ENCODE results near the gene RALGPS2. TPM values are rescaled to one million over a fixed set of nuclear protein-coding genes. Genes with fewer than 3 reads are reported as not detected.
A peak's percentile ranks its signal among the peaks of the same experiment; 100 is the strongest.

RALGPS2 gene
- total RNA-seq, 1 donor from 2014 or later = 78.7 TPM

GRCh38 chr1:178726545-178726944 lies 1.5 kb downstream of the RALGPS2 start:
- Mint-ChIP-seq H3K9me3 (peaks cover 21% of the 10 kb centered on the region), H3K27me3 (ENCODE audit: insufficient read depth, low read depth) (peaks cover 2% of the 10 kb centered on the region), H3K4me3 (peak overlapping the region; percentile 95), H3K27ac (peak overlapping the region; percentile 84), H3K4me1 (peaks cover 24% of the 10 kb centered on the region), H3K36me3 (peaks cover 20% of the 10 kb centered on the region)
- H2AFZ ChIP-seq (replicated peaks) = no peak overlapping the region
- TF ChIP-seq EZH2phosphoT487 (IDR thresholded peaks at IDR 0.05) (no peak), CTCF (IDR thresholded peaks at IDR 0.05) (no peak), EZH2 (IDR thresholded peaks at IDR 0.05) (no peak)
- DNase-seq (ENCODE audit: low spot score) = no peak
- no peak overlapping the region for H3K9ac ChIP-seq
- H3K79me2 ChIP-seq (ENCODE audit: low read depth) = peaks cover 58% of the 10 kb centered on the region
- peak overlapping the region; percentile 78 for H3K4me2 ChIP-seq
- no peaks in the 10 kb centered on the region for H3K36me3 ChIP-seq
- H3F3A ChIP-seq (ENCODE audit: low read depth) = peaks cover 21% of the 10 kb centered on the region
- no peak overlapping the region for H3K27ac ChIP-seq
- peaks cover 7% of the 10 kb centered on the region for H4K20me1 ChIP-seq (ENCODE audit: low read depth)
- no peaks in the 10 kb centered on the region for H3K9me3 ChIP-seq (ENCODE audit: low read depth)
- H3K4me1 ChIP-seq = peaks cover 21% of the 10 kb centered on the region
- H3K27me3 ChIP-seq = peaks cover 16% of the 10 kb centered on the region
- peak overlapping the region; percentile 72 for H3K4me3 ChIP-seq

GRCh38 chr1:178727014-178727895 lies 2.2 kb downstream of the RALGPS2 start:
- H3K79me2 ChIP-seq (ENCODE audit: low read depth) = peaks cover 65% of the 10 kb centered on the region
- H3K9me3 ChIP-seq (ENCODE audit: low read depth) = no peaks in the 10 kb centered on the region
- no peaks in the 10 kb centered on the region for H3K36me3 ChIP-seq
- peak overlapping the region; percentile 95 for H3K4me3 Mint-ChIP-seq
- peak overlapping the region; percentile 78 for H3K4me2 ChIP-seq
- peak; percentile 34 for DNase-seq (ENCODE audit: low spot score)
- H3K4me1 ChIP-seq = peaks cover 21% of the 10 kb centered on the region
- no peak for TF ChIP-seq EZH2phosphoT487 (IDR thresholded peaks at IDR 0.05)
- no peak for TF ChIP-seq EZH2 (IDR thresholded peaks at IDR 0.05)
- peaks cover 16% of the 10 kb centered on the region for H3K27me3 ChIP-seq
- peaks cover 2% of the 10 kb centered on the region for H3K27me3 Mint-ChIP-seq (ENCODE audit: insufficient read depth, low read depth)
- H3F3A ChIP-seq (ENCODE audit: low read depth) = peaks cover 21% of the 10 kb centered on the region
- H3K9ac ChIP-seq = no peak overlapping the region
- H4K20me1 ChIP-seq (ENCODE audit: low read depth) = peaks cover 7% of the 10 kb centered on the region
- no peak overlapping the region for H3K27ac Mint-ChIP-seq
- H3K4me3 ChIP-seq = peak overlapping the region; percentile 72
- peaks cover 26% of the 10 kb centered on the region for H3K36me3 Mint-ChIP-seq
- H3K27ac ChIP-seq = no peak overlapping the region
- H3K4me1 Mint-ChIP-seq = peaks cover 24% of the 10 kb centered on the region
- H3K9me3 Mint-ChIP-seq = peaks cover 26% of the 10 kb centered on the region
- H2AFZ ChIP-seq (replicated peaks) = no peak overlapping the region

- Histone ChIP-seq H3K4me1 (no peaks in the 10 kb centered on the region), H3K79me2 (ENCODE audit: low read depth) (peaks cover 91% of the 10 kb centered on the region), H3K4me3 (no peak overlapping the region), H3K36me3 (no peaks in the 10 kb centered on the region), H3F3A (ENCODE audit: low read depth) (no peaks in the 10 kb centered on the region), H3K27me3 (no peaks in the 10 kb centered on the region), H3K9me3 (ENCODE audit: low read depth) (no peaks in the 10 kb centered on the region), H4K20me1 (ENCODE audit: low read depth) (no peaks in the 10 kb centered on the region), H3K9ac (no peak overlapping the region), H2AFZ (replicated peaks) (no peak overlapping the region), H3K27ac (no peak overlapping the region), H3K4me2 (no peak overlapping the region)
- Mint-ChIP-seq H3K36me3 (peaks cover 64% of the 10 kb centered on the region), H3K4me1 (no peaks in the 10 kb centered on the region), H3K9me3 (peaks cover 48% of the 10 kb centered on the region), H3K27me3 (ENCODE audit: insufficient read depth, low read depth) (peaks cover 3% of the 10 kb centered on the region), H3K4me3 (no peak overlapping the region), H3K27ac (no peak overlapping the region)
- DNase-seq (ENCODE audit: low spot score) = no peak
- TF ChIP-seq EZH2 (IDR thresholded peaks at IDR 0.05) = no peak
- TF ChIP-seq CTCF (IDR thresholded peaks at IDR 0.05) = peak; percentile 36
These were observed 8.9 kb downstream of the RALGPS2 start for GRCh38 chr1:178733972-178734371.

- no peak for DNase-seq (ENCODE audit: low spot score)
- Histone ChIP-seq H3K9me3 (ENCODE audit: low read depth) (no peaks in the 10 kb centered on the region), H3K4me3 (no peak overlapping the region), H3K27ac (no peak overlapping the region), H2AFZ (replicated peaks) (no peak overlapping the region), H3K4me1 (no peaks in the 10 kb centered on the region), H3K36me3 (peaks cover 19% of the 10 kb centered on the region), H3F3A (ENCODE audit: low read depth) (no peaks in the 10 kb centered on the region), H4K20me1 (ENCODE audit: low read depth) (peaks cover 6% of the 10 kb centered on the region), H3K9ac (no peak overlapping the region), H3K27me3 (no peaks in the 10 kb centered on the region), H3K79me2 (ENCODE audit: low read depth) (peaks cover 58% of the 10 kb centered on the region), H3K4me2 (no peak overlapping the region)
- peaks cover 37% of the 10 kb centered on the region for H3K9me3 Mint-ChIP-seq
- TF ChIP-seq CTCF (IDR thresholded peaks at IDR 0.05) (no peak), EZH2 (IDR thresholded peaks at IDR 0.05) (no peak), EZH2phosphoT487 (IDR thresholded peaks at IDR 0.05) (no peak)
- H3K4me3 Mint-ChIP-seq = no peak overlapping the region
- peaks cover 67% of the 10 kb centered on the region for H3K36me3 Mint-ChIP-seq
- no peak overlapping the region for H3K27ac Mint-ChIP-seq
- no peaks in the 10 kb centered on the region for H3K4me1 Mint-ChIP-seq
- H3K27me3 Mint-ChIP-seq (ENCODE audit: insufficient read depth, low read depth) = peaks cover 3% of the 10 kb centered on the region
These were observed 13.7 kb downstream of the RALGPS2 start for GRCh38 chr1:178738780-178739179.

Measured in neural progenitor cell (in vitro differentiated cells).